HG03571 (cell line): ENCODE data around the gene CDH4.

Source experiments
- ATAC-seq: cut with Tn5 transposase; IDR thresholded peaks from one replicate; pipeline ENCODE4 v1.9.1; 2021; ENCODE audit not compliant: unreplicated experiment

Gene CDH4

DNA sequence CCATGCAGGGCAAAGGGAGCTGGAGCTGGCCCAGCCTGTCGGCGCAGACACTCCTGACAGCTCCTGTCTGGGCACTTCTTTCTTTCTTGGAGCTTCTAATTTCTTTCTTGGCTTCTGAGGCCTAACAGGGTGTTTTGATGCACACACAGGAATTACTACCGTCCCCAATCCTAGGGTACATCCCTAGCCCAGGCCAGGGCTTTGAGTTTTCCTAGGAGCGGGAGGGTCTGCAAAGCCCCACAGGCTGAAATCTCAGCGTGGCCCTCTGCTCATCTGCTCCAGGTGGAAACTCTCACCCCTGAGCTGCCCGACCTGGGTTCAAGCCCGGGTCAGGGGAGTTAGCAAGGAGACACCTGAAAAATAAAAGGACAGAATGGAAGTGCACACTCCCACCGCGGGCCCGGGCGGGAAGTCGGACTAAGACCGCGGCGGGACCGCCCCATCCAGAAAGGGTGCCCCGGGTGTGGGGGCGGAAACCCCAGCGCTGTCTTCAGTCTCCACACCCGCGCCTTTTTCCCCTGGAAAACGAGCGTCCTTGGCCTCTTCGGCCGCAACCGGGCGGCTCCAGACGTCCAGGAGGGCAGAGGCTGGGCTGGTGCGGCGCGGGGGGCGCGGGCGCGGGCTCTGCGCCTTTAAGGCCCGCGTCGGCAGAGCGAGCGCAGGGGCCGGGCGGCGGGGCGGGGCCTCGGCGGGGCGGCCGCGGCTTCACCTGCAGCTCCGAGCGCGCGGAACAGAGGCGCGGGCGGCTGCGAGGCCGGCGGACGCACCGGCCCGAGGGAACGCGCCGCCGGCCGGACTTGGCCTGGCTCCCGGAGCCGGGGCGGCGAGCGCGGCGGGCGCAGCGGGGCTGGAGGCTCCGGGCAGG is at the start of gene CDH4:
CDH4 (plus strand) TSS at position 733 of the 865 bp plus-strand sequence.
- no peak for ATAC-seq

DNA sequence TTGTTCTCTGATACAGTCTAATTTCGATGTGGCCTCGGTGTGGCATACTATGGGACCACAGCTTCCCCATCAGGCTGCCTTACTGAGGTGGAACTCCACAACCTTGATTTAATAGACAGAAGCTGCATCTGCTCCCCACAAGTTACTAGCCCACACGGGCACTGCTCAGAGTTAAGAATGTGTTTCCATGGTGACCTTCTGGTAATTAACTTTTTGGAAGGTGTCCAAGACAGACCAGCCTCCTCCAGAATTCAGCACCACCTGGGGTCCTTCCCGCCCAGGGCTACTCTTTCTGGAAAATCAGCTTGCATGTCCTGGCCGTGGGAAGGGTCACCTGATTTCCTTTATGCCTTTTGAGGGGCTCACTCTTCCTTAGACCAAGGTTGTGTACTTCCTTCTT is 48.7 kb upstream of the CDH4 start:
- no peak for ATAC-seq

DNA sequence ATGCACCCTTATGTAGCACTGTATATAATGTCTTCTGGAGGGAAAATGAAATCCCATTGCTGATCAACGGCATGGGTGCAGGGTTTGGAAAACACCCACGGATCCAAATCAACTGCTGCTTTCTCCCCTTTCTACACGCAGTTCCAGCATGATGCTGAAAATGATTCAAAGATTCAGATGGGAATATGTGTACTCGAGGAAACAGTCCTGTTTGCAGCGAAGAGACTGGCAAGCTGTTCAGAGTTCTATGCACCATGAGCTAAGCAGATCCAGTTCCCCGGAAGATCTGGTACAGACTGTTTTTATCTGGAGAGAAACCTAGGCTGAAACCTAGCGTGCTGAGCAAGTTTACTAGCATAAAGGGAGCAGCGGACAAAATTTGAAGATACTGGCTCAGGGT is 47.9 kb upstream of the CDH4 start:
- no peak for ATAC-seq

DNA sequence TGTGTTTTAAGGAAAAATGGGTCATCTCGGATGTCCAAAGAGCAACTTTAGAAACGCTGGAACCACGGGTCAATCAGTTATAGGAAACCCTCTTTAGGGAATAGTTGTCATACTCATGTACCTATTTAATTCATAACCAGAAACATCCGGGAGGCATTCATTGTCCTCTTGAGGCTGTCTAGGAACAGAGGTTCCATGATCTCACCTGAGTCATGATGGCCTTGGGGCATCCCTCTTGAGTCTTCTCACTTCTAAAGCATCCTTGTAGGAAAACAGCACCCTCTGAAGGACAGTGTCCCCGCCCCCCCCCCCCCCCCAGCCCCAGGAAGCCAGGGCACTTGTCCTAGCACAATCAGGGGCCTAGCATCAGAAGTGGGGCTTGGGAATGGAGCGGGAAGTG is 46.3 kb upstream of the CDH4 start:
- ATAC-seq, result no peak

DNA sequence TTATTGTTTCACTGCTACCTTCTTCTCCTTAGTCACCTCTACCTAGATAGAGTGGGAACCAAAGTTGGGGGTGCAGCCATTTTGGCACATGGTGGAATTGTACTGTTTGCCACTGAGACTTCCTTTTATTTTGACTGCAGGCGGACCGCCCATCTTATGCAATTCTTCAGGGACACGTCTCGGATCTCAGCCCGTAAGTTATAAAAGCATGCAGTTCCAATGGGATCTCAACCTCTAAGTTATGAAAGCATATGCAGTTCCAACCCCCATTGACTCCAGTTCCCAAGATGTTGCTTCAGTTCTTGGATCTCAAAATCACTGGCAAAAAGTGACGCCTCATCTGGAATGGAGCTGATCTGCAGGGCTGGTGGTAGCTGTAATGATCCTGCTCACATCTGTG is 41.2 kb upstream of the CDH4 start:
- ATAC-seq, result no peak

DNA sequence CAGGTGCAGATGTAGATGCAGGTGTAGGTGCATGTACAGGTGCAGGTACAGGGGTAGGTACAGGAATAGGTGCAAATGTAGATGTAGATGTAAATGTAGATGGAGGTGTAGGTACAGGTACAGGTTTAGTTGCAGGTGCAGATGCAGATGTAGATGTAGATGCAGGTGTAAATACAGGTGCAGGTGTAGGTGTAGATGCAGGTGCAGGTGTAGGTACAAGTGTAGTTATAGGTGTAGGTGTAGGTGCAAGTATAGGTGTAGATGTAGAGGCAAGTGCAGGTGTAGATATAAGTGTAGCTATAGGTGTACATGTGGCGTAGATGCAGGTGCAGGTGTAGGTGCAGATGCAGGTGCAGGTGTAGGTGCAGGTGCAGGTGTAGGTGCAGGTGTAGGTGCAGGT is 34.2 kb upstream of the CDH4 start:
- no peak for ATAC-seq

DNA sequence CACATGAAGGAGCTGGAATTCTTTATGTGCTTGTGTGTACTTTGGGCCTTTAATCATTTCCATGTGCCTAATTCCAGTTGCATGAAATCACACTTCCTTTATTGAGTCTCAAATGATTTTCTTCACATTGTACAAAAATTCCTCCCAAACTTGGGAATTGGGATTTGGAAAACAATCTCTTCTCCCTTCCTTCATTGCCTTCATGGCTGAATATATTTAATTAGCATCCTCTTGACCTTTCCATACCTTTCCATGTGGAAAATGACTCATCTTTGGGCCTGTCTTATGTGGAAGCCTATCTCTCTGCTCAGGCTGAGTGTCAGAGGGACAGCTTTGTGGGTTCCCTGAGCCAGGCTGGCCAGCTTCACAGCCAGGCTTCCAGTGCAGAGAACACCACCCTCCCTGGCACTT is 33.0 kb upstream of the CDH4 start:
- no peak for ATAC-seq

DNA sequence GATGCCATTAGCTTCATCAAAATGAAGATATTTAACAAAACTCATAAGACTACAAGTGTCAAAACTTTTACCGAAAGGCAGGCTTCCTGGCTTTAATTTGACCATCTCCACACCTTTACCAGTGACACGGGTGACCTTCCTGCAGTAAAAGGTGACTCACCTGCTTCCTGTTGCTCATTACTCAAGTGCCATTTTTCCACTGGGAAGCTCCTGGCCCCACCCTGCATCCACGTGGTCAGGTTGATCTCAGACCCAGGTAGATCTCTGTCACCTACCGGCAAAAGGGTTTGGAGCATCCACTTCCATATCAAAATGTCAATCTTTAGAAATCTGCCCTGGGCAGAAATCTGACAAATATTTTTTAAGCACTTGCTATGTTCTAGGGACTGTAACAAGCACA is 31.9 kb upstream of the CDH4 start:
- ATAC-seq, result no peak

DNA sequence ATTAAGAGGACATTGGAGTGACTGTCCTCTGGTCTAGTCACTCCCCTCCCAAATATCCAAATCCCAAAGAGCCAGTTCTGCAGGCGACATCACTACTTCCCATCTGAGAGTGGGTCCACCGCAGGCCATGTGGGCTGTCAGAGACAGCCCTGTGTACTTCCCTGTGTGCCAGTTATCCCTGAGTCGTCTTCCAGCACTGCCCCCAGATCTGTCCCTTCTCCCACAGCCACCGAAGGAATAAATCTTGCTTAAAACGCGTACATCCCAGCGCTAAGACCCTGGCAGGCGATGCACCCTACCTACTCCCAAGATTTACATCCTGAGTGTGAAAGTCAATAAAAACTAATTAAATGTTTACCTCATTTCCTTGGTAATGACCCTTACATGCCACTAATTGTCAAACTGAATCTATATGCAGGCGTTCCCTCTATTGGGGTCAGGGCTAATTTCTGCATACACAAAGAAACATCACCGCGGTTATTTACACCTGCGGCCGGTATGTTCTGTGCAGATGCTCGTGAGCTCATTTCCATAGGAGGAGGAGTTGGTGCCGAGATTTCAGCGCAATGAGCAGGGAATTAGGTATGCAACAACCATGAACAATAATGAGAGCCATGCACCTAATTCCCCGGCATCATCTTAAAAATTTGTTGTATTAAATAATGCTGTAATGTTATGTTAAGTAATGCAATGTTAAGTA is 31.3 kb upstream of the CDH4 start:
- ATAC-seq, result no peak

DNA sequence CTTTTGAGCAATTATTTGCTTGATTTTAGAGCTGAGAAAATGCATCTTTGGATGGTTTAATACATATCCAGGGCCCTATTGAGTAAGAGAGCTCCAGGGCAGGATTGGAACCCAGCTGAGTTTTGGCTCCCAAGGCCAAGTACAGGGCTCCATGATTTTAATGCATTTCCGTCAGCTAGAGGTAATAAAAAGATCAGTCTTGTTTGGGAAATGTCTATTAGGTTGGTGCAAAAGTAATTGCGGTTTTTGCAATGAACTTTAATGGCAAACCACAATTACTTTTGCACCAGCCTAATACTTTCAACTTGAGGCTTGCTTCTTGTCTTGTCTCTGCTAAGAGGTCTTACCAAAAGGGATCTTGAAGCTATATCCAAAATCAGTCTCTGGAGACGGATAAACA is 29.4 kb upstream of the CDH4 start:
- no peak for ATAC-seq

DNA sequence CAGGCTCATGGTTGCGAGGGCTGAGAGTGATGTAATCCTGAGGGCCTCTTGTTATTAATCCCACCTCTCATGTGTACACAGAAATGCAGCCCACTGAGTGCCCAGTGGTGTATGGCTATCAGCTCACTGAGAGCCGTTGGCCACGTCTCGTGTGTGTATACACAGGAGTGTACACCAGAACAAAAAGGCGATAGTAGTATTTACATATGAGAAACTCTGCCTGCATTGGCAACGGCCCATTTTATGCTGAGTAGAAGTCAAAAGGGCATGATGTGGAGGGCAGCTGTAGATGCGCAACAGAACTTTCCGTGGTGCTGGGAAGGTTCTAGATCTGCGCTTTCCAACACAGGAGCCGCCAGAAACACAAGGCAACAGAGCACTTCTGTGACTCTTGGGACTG is 28.9 kb upstream of the CDH4 start:
- ATAC-seq, result no peak

DNA sequence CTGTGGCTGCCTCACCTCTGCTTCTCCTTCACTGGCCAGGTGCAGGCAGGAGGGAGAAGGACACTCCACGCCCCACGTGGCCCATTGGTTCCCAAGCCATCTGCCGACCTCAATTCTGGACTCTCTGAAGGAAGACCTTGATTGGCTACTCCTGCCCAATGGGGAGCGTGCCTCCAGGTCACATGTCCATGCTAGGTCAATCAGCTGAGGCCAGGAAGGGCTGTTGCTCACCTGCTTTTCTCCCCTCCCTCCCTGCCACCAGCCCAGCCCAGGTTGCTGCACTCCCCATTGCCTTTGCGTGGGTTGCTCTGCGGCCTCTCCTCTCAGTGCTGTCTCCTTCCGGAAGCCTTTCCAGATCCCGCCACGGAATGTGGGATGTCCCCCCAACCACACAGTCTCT is 21.9 kb upstream of the CDH4 start:
- no peak for ATAC-seq

DNA sequence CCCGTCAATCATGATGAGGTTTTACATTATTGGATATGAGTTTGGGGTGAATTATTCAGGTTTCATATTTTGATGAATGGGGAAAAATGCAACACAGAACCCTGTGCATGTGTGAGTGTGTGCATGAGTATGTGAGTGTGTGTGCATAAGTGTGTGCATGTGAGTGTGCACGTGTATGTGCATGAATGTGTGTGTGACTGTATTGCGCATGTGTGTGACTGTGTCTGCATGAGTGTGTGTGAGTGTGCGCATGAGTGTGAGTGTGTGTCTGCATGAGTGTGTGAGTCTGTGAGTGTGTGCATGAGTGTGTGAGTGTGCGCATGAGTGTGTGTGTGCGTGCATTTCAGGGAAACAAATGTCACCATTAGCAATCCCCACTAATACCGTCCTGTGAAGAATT is 18.5 kb upstream of the CDH4 start:
- ATAC-seq, result no peak

DNA sequence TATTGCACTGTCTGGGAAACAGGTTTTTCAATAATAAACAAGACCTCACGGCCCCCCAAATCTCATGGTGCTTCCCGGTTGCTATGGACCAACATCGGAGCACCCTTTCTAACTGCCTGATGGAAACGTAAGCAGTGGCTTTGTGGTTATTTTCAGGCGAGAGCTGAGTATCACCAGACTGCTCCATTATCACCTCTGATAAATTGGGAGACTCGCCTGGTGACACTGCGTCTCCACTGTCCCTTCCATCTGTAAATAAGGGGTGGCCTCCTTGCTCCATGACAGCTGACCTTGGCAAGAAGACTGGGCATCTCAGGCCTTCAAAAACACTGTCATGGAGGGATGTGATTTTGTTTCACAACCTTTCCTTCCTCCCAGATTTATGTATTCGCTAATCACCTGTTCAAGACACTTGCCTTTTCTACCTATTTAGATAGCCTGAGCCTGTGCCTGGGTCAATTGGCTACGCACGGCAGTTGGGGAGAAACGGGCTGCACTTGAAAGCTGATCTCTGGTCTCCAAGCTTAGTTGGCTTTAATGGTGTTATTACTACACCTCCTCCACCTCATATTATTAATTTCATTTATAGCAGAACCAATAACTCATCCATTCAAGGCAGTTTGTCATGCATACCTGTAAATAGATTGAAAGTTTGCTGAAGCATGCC is 17.7 kb upstream of the CDH4 start:
- ATAC-seq, result no peak

DNA sequence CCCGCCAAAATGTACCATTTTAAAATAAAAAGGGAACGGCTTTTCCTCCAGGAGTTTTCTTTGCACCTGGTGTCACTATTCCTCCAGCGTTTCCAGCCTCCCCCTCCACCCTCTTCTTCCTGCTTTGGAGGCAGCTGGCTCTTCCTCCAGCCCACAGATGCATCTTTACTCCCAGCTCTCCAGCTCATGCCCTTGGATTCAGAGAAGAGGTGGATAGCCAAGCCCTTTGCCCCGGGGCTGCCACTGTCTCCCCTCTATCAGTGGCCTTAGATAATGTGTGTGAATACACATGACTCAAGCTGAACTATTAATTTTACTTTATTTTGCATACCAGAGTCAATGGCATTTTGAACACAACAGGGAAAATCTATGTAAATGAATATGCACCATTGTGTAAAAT is 15.3 kb upstream of the CDH4 start:
- no peak for ATAC-seq

DNA sequence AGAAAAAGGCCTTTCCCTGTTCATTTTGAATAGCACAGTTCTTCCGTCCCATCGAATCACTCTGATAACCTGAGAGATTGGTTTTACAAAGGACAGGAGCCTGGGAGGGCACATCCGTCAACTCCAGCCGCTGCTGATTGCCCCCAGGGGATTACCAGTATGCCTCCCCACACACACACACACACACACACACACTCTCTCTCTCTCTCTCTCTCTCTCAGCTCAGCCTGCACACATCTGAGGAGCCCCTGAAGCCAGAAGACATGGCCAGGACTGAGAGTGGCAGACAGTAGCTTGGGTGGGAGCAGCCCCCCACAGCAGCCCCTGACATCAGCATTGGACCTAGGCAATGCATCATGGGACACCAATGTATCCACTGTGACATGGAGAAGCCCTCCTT is 13.2 kb upstream of the CDH4 start:
- no peak for ATAC-seq

DNA sequence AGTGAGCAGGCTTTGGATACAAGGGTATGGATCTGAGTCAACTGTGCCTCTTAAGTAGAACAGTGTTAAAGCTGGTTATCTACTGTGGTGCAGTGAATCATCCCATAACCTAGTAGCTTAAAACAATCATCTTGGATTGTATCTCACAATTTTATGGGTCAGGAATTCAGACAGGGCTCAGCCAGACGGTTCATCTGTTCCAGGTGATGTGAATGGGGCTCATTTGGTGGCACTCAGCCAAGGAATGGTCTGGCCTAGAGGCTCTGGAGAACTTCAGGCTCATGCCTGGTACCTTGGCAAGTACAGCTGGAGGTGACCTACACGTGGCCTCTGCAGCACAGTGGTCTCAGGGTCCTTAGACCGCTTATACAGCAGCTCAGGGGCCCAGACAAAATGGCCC is 11.2 kb upstream of the CDH4 start:
- ATAC-seq, result no peak

DNA sequence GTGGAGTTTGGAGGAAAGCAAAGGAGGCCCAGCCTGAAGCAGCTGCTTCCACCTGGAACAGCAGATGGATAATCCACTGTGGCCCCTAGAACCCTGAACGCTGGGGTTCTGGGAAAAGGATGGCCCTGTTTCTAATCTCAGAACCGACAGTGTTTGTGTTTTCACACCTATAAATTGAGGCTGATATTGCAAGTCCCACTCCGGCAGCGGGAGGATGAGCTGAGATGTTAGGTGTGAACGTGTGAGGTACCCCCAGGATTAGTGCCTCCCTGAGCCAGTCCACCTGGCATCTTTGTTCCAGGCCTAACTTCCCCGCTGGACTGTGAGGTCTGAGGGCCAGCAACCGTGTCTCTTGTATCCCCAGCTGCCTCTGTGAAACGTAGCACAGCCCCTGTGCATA is 7.8 kb upstream of the CDH4 start:
- ATAC-seq, result no peak

DNA sequence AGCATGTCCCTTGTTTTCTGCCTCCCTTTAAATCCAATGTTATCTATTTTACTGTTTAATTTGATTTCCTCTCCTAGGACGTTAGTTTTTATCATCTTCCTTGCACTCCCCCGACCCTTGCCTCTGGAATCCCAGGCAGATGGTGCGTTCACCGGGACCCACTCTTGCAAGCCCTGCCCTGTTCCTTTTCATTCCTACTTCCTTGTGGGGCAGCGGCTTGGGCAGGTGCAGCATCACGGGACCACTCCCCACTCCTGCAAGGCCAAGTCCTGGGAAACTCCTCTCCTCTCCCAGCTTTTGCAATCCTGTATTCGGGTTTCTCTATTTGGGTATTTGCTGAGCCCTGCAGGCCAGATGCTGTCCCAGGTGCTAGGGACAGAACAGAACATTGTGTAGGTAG is 5.8 kb upstream of the CDH4 start:
- ATAC-seq, result no peak

DNA sequence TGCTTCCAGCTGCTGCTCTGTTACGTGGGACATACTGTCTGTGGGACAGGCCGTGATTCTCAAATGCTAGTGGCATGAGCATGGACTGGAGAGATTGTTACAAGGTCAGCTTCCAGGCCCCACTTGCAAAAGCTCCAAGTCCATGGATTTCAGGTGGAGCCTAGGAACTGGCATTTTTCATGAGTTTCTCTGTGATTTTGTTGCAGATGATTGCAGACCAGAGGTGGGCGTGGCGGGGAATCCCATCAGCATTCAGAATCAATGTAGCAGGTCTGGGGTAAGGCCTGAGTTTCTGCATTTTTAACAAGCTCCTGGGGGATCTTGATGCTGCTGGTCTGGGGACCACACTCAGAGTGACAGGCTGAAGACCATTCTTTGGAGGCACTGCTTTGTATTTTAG is 2.4 kb upstream of the CDH4 start:
- ATAC-seq, result no peak

DNA sequence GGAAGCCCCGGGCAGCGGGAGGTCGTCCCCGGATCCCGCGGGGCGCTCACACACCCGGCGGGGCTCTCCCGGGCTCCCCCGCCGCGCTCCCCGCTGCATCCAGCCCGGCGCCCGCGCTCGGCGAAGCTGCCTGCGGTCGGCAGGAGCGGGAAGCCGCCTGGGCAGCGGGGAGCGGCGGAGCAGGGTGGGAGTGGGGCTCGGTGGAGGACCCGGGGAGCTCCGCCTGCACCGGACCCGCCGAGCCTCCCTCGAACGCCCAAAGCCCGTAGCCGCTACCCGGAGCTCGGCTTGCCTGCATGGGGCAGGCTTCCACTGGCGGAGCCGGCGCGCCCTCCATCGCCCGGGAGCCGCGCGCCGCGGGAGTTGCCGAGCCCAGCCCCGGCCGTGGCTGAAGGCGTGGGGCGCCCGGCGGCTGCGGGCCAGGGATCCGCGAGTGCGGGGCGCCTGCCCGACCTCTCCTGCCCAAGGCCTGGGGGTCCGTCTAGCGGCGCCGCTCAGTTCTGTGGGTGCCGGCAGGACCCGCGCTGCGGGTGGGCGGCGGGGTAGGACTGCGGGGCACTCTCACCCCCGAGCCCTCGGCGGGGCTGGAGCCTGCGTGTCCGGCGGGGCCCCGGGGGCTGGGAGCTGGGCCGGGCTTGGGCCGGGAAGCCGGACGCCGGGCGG is 671 bp downstream of the CDH4 start:
- ATAC-seq, result no peak

DNA sequence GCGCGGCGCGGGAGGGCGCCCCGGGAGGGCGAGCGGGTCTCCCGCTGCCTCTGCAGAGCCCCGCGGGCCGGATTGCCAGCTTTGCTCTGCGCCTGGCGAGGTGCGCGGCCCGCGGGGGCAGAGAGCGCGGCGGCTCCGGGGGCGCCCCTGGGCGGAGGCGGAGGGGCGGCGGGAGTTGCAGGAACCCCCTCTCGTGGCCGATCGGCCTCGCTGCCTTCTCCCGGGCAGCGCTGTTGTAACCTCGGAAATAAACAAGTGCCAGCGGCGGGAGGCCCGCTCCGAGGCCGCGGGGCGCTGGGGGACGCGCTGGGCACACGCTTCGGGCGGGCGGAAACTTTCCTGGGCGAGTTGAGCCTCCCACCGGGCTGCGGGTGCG is 1.2 kb downstream of the CDH4 start:
- no peak for ATAC-seq
